Trophoblast cell (in vitro differentiated cells and primary cell): ENCODE results near the gene HDAC3.

ENCODE experiments used
- DNase-seq, 2 donors: peaks; one replicate each; pipeline ENCODE4 v3.0.0-alpha.2; 2016
- H2AFZ ChIP-seq: 2 replicates; pipeline ENCODE4 v1.6.1; 2013; ENCODE audit warnings: low read length, moderate library complexity, mild to moderate bottlenecking; ENCODE audit not compliant: insufficient read depth, poor library complexity
- H2AK5ac ChIP-seq: 2 replicates; pipeline ENCODE4 v1.6.1; 2013; ENCODE audit warnings: mild to moderate bottlenecking, low read length
- H2BK120ac ChIP-seq: 2 replicates; pipeline ENCODE4 v1.6.1; 2013; ENCODE audit warnings: low read length, mild to moderate bottlenecking, moderate library complexity; ENCODE audit not compliant: insufficient read depth, poor library complexity
- H2BK12ac ChIP-seq: 2 replicates; pipeline ENCODE4 v1.6.1; 2013; ENCODE audit warnings: mild to moderate bottlenecking, low read length, moderate library complexity
- H2BK5ac ChIP-seq: 2 replicates; pipeline ENCODE4 v1.6.1; 2013; ENCODE audit warnings: low read length, low read depth, moderate library complexity, mild to moderate bottlenecking; ENCODE audit not compliant: poor library complexity
- H3K14ac ChIP-seq: 2 replicates; pipeline ENCODE4 v1.6.1; 2013; ENCODE audit warnings: mild to moderate bottlenecking, low read length
- H3K18ac ChIP-seq: 2 replicates; pipeline ENCODE4 v1.6.1; 2013; ENCODE audit warnings: mild to moderate bottlenecking, low read length
- H3K23ac ChIP-seq: 2 replicates; pipeline ENCODE4 v1.6.1; 2013; ENCODE audit warnings: low read length
- H3K27ac ChIP-seq: 2 replicates; pipeline ENCODE4 v1.5.1; 2013; ENCODE audit warnings: low read depth, mild to moderate bottlenecking, inconsistent platforms, low read length, moderate library complexity
- H3K27me3 ChIP-seq: 2 replicates; pipeline ENCODE4 v1.6.1; 2013; ENCODE audit warnings: inconsistent platforms, mild to moderate bottlenecking, low read length, moderate library complexity; ENCODE audit not compliant: insufficient read depth
- H3K36me3 ChIP-seq, 2 experiments: 1 replicate in 1 of 2; 2 replicates in 1 of 2; pipeline ENCODE4 v1.6.1; 2013; ENCODE audit warnings: low read length in 2 of 2, mild to moderate bottlenecking in 2 of 2, moderate library complexity in 1 of 2; ENCODE audit not compliant: insufficient read depth in 2 of 2, control insufficient read depth in 1 of 2
- H3K4ac ChIP-seq: 2 replicates; pipeline ENCODE4 v1.6.1; 2013; ENCODE audit warnings: low read depth, mild to moderate bottlenecking, low read length, moderate library complexity
- H3K4me1 ChIP-seq, 2 experiments: 1 replicate in 1 of 2; 2 replicates in 1 of 2; pipeline ENCODE4 v1.6.1; 2013; ENCODE audit warnings: low read length in 2 of 2, mild to moderate bottlenecking in 2 of 2, moderate library complexity in 1 of 2; ENCODE audit not compliant: insufficient read depth in 2 of 2, control insufficient read depth in 1 of 2
- H3K4me2 ChIP-seq: 2 replicates; pipeline ENCODE4 v1.6.1; 2013; ENCODE audit warnings: inconsistent platforms, mild to moderate bottlenecking, low read length, moderate library complexity
- H3K4me3 ChIP-seq: 2 replicates; pipeline ENCODE4 v1.5.1; 2013; ENCODE audit warnings: mild to moderate bottlenecking, low read depth, low read length, inconsistent platforms
- H3K79me1 ChIP-seq: one replicate; pipeline ENCODE4 v1.6.1; 2013; ENCODE audit warnings: low read length
- H3K79me2 ChIP-seq: 2 replicates; pipeline ENCODE4 v1.6.1; 2013; ENCODE audit warnings: low read length, mild to moderate bottlenecking; ENCODE audit not compliant: control insufficient read depth, insufficient read depth, poor library complexity
- H3K9ac ChIP-seq: 2 replicates; pipeline ENCODE4 v1.6.1; 2013; ENCODE audit warnings: mild to moderate bottlenecking, low read length
- H3K9me3 ChIP-seq: 2 replicates; pipeline ENCODE4 v1.6.1; 2013; ENCODE audit warnings: low read depth, mild to moderate bottlenecking, control low read depth, inconsistent platforms, low read length; ENCODE audit not compliant: insufficient read depth
- H4K12ac ChIP-seq: 2 replicates; pipeline ENCODE4 v1.6.1; 2013; ENCODE audit warnings: low read depth, mild to moderate bottlenecking, low read length, moderate library complexity
- H4K8ac ChIP-seq: 2 replicates; pipeline ENCODE4 v1.6.1; 2013; ENCODE audit warnings: low read depth, mild to moderate bottlenecking, low read length, moderate library complexity
- H4K91ac ChIP-seq: one replicate; pipeline ENCODE4 v1.6.1; 2013; ENCODE audit warnings: low read depth, mild to moderate bottlenecking, low read length, moderate library complexity
- WGBS: extraction: QIAGEN DNeasy Blood & Tissue Kit; methylation state at CpG from one replicate; pipeline ENCODE4 v1.1.7; 2013; ENCODE audit warnings: missing lambda C conversion rate; ENCODE audit not compliant: insufficient read length, insufficient coverage; ENCODE audit errors: extremely low coverage; 5-methylcytosine and 5-hydroxymethylcytosine counted together

HDAC3 gene

GRCh38 chr5:141608046-141608445, 28.6 kb downstream of the HDAC3 start:
- Histone ChIP-seq H2BK12ac (no peak overlapping the region), H3K14ac (no peak overlapping the region), H4K12ac (no peak overlapping the region), H3K4me1 (peaks cover 0 to 5% of the 10 kb centered on the region in 2 experiments), H3K23ac (no peak overlapping the region), H3K18ac (no peak overlapping the region), H2AK5ac (no peak overlapping the region), H3K4me2 (no peak overlapping the region), H3K27ac (no peak overlapping the region), H3K9ac (no peak overlapping the region), H3K36me3 (peaks cover 0 to 2% of the 10 kb centered on the region in 2 experiments), H2AFZ (no peak overlapping the region), H2BK5ac (no peak overlapping the region), H3K79me2 (peaks cover 9% of the 10 kb centered on the region), H3K9me3 (no peaks in the 10 kb centered on the region), H3K79me1 (no peaks in the 10 kb centered on the region), H4K91ac (no peak overlapping the region), H3K4me3 (no peak overlapping the region), H2BK120ac (no peak overlapping the region), H3K4ac (peak overlapping the region; percentile 86), H4K8ac (no peak overlapping the region), H3K27me3 (no peaks in the 10 kb centered on the region)
- WGBS = no CpG with 5 or more reads among the region's 2 CpGs
- no peak for DNase-seq

GRCh38 chr5:141605523-141606277, 30.9 kb downstream of the HDAC3 start:
- no CpG with 5 or more reads among the region's 6 CpGs for WGBS

GRCh38 chr5:141603923-141604717, 32.5 kb downstream of the HDAC3 start:
- no peak overlapping the region for H3K4me2 ChIP-seq
- H2BK5ac ChIP-seq = no peak overlapping the region
- H3K9me3 ChIP-seq = no peaks in the 10 kb centered on the region
- no peaks in the 10 kb centered on the region for H3K27me3 ChIP-seq
- H2BK120ac ChIP-seq = no peak overlapping the region
- no peak overlapping the region for H2AK5ac ChIP-seq
- no peak overlapping the region for H3K27ac ChIP-seq
- no CpG with 5 or more reads among the region's 6 CpGs for WGBS
- no peak overlapping the region for H3K9ac ChIP-seq
- no peak overlapping the region for H4K8ac ChIP-seq
- peak; percentile 85 to 91 for DNase-seq
- no peak overlapping the region for H4K91ac ChIP-seq
- peaks cover 5% of the 10 kb centered on the region for H3K79me2 ChIP-seq
- H3K18ac ChIP-seq = no peak overlapping the region
- no peak overlapping the region for H3K23ac ChIP-seq
- no peak overlapping the region for H2BK12ac ChIP-seq
- H3K4me1 ChIP-seq = peaks cover 0 to 5% of the 10 kb centered on the region in 2 experiments
- no peak overlapping the region for H2AFZ ChIP-seq
- H3K79me1 ChIP-seq = no peaks in the 10 kb centered on the region
- H4K12ac ChIP-seq = no peak overlapping the region
- H3K36me3 ChIP-seq = peaks cover 0 to 2% of the 10 kb centered on the region in 2 experiments
- no peak overlapping the region for H3K4me3 ChIP-seq
- H3K4ac ChIP-seq = peak overlapping the region; percentile 82
- no peak overlapping the region for H3K14ac ChIP-seq

More at GRCh38 chr5:141605523-141606277, 30.9 kb downstream of the HDAC3 start:
- H3K9me3 ChIP-seq = no peaks in the 10 kb centered on the region
- H3K14ac ChIP-seq = no peak overlapping the region
- H2AFZ ChIP-seq = no peak overlapping the region
- no peaks in the 10 kb centered on the region for H3K79me1 ChIP-seq
- no peak overlapping the region for H2BK5ac ChIP-seq
- no peak overlapping the region for H2BK12ac ChIP-seq
- no peak overlapping the region for H4K8ac ChIP-seq
- H3K4me1 ChIP-seq = peaks cover 0 to 5% of the 10 kb centered on the region in 2 experiments
- no peak for DNase-seq
- H3K27ac ChIP-seq = no peak overlapping the region
- no peak overlapping the region for H3K9ac ChIP-seq
- no peak overlapping the region for H2AK5ac ChIP-seq
- H4K12ac ChIP-seq = no peak overlapping the region
- no peak overlapping the region for H3K4me3 ChIP-seq
- H3K18ac ChIP-seq = no peak overlapping the region
- H3K27me3 ChIP-seq = no peaks in the 10 kb centered on the region
- H3K4ac ChIP-seq = peak overlapping the region; percentile 75
- H3K4me2 ChIP-seq = no peak overlapping the region
- H3K79me2 ChIP-seq = peaks cover 6% of the 10 kb centered on the region
- no peak overlapping the region for H3K23ac ChIP-seq
- H2BK120ac ChIP-seq = no peak overlapping the region
- H4K91ac ChIP-seq = no peak overlapping the region
- peaks cover 0 to 3% of the 10 kb centered on the region in 2 experiments for H3K36me3 ChIP-seq

GRCh38 chr5:141602606-141603005, 34.0 kb downstream of the HDAC3 start:
- no peak overlapping the region for H3K4me3 ChIP-seq
- no peak overlapping the region for H3K4me2 ChIP-seq
- H3K18ac ChIP-seq = no peak overlapping the region
- no peak overlapping the region for H4K8ac ChIP-seq
- peaks cover 3% of the 10 kb centered on the region for H3K79me2 ChIP-seq
- H4K91ac ChIP-seq = no peak overlapping the region
- no peak overlapping the region for H3K9ac ChIP-seq
- peak overlapping the region; percentile 69 for H3K4ac ChIP-seq
- H3K36me3 ChIP-seq = peaks cover 0 to 2% of the 10 kb centered on the region in 2 experiments
- no peak overlapping the region for H3K23ac ChIP-seq
- no peaks in the 10 kb centered on the region for H3K79me1 ChIP-seq
- no CpG with 5 or more reads among the region's 1 CpG for WGBS
- H3K27me3 ChIP-seq = no peaks in the 10 kb centered on the region
- no peak overlapping the region for H3K14ac ChIP-seq
- H4K12ac ChIP-seq = no peak overlapping the region
- H2BK12ac ChIP-seq = no peak overlapping the region
- DNase-seq = no peak
- H3K27ac ChIP-seq = no peak overlapping the region
- no peaks in the 10 kb centered on the region for H3K9me3 ChIP-seq
- peaks cover 0 to 5% of the 10 kb centered on the region in 2 experiments for H3K4me1 ChIP-seq
- H2AK5ac ChIP-seq = no peak overlapping the region
- H2BK5ac ChIP-seq = no peak overlapping the region
- no peak overlapping the region for H2BK120ac ChIP-seq
- no peak overlapping the region for H2AFZ ChIP-seq
